Choroid plexus epithelial cell (primary cell): Measurements from ENCODE around the gene HADHB.
"Not testable (repeated sequence)": the region's sequence is repeated elsewhere in the genome, so short reads cannot be mapped to it uniquely, and the experiment has no call there.

Source experiments
- DNase-seq: peaks from one replicate; pipeline ENCODE4 v3.0.0-alpha.2; 2010; ENCODE audit warnings: low read depth
- H3K4me3 ChIP-seq: 2 replicates; pipeline ENCODE4 v1.5.1; 2011; ENCODE audit warnings: low read depth, mild to moderate bottlenecking, control low read depth, low read length, moderate library complexity
- CTCF ChIP-seq: conservative IDR thresholded peaks from 2 replicates; pipeline ENCODE4 v1.5.1; 2011; ENCODE audit warnings: low read depth, mild to moderate bottlenecking, control low read depth, inconsistent platforms, low read length, moderate library complexity

HADHB gene

GRCh38 chr2:26255759-26256384, 11.1 kb downstream of the HADHB start:
- DNase-seq = no peak
- TF ChIP-seq CTCF = no peak
- no peak overlapping the region for H3K4me3 ChIP-seq

GRCh38 chr2:26258836-26259235, 14.1 kb downstream of the HADHB start:
- not testable (repeated sequence) for DNase-seq, H3K4me3 ChIP-seq

GRCh38 chr2:26268213-26268612, 23.5 kb downstream of the HADHB start:
- peak; percentile 76 for DNase-seq
- no peak for TF ChIP-seq CTCF
- H3K4me3 ChIP-seq = no peak overlapping the region

GRCh38 chr2:26268670-26269385, 24.1 kb downstream of the HADHB start:
- not testable (repeated sequence) for DNase-seq, H3K4me3 ChIP-seq

GRCh38 chr2:26269571-26270158, 24.9 kb downstream of the HADHB start:
- DNase-seq = no peak
- TF ChIP-seq CTCF = no peak
- no peak overlapping the region for H3K4me3 ChIP-seq

GRCh38 chr2:26270373-26270772, 25.6 kb downstream of the HADHB start:
- TF ChIP-seq CTCF = no peak
- DNase-seq = peak; percentile 28
- no peak overlapping the region for H3K4me3 ChIP-seq

GRCh38 chr2:26273501-26273900, 28.8 kb downstream of the HADHB start:
- no peak for TF ChIP-seq CTCF
- DNase-seq = no peak
- H3K4me3 ChIP-seq = no peak overlapping the region
